ENCODE measurements around the gene WHRN. TPM values are rescaled to one million over a fixed set of nuclear protein-coding genes. Genes with fewer than 3 reads are reported as not detected.
A peak's percentile ranks its signal among the peaks of the same experiment; 100 is the strongest.

WHRN gene
- total and polyA plus RNA-seq, 9 of the 15 experiments (the other 6 are each of a cell fraction or from before 2014, with no cell fraction given): 0.31 to 14.1 (median 3.0) TPM

GRCh38 chr9:114361542-114361941 is 143.7 kb downstream of the WHRN start:
- POLR2A ChIA-PET: interaction anchor here (1.0 to 1.2 kb wide), 3 partner anchors 9 to 25 kb away, joined by 3 to 4 read pairs (median 4); no protein-coding TSS in a partner anchor
- Histone ChIP-seq H3K27me3 (ENCODE audit: control insufficient read depth in 2 of 2, insufficient read depth in 2 of 2, low read length in 2 of 2) (no peaks in the 10 kb centered on the region), H2AFZ (ENCODE audit: low read depth, low read length) (no peak overlapping the region), H3K4me3 (no peak overlapping the region), H4K20me1 (replicated peaks; ENCODE audit: control insufficient read depth, insufficient read depth, low read length) (no peaks in the 10 kb centered on the region), H3K4me1 (replicated peaks in 1 of 2; ENCODE audit: control insufficient read depth in 2 of 2, insufficient read depth in 2 of 2, low read length in 2 of 2) (no peaks in the 10 kb centered on the region), H3K4me2 (ENCODE audit: insufficient read depth, low read length) (no peak overlapping the region), H3K36me3 (ENCODE audit: control insufficient read depth, insufficient read depth, low read length) (peaks cover 18% of the 10 kb centered on the region; the same call in 2 of the 3 replicates), H3K79me2 (ENCODE audit: control insufficient read depth, insufficient read depth, low read length) (no peaks in the 10 kb centered on the region), H3K27ac (ENCODE audit: extremely low read depth, low read depth, low read length) (no peak overlapping the region), H3K9ac (ENCODE audit: insufficient read depth in 1 of 2, low read depth in 2 of 2, low read length in 2 of 2) (no peak overlapping the region), H3K9me1 (ENCODE audit: control insufficient read depth, insufficient read depth, low read length) (no peaks in the 10 kb centered on the region), H3K9me3 (replicated peaks; ENCODE audit: control insufficient read depth, insufficient read depth, low read depth, low read length) (no peaks in the 10 kb centered on the region)
- DNase-seq (ENCODE audit: extremely low read depth in 1 of 4, low spot score in 3 of 4) (no peak), FAIRE-seq (no peak), ATAC-seq (no peak)
- in situ Hi-C loops (cut with MboI) (no loop called here), intact Hi-C loops (cut with micrococcal nuclease) (no loop called here)
- no TSS peak for BruUV-seq (replicated peaks)
- no peak for TF ChIP-seq ZNF707 (CRISPR knock-in tag; conservative IDR thresholded peaks at IDR 0.05)
- peak; percentile 77 for TF ChIP-seq ZNF24 (IDR thresholded peaks at IDR 0.05)
- CTCF ChIA-PET (ENCODE audit: low intra/inter-chr PET ratio): no interaction called here
- 59% methylated on average over 6 of the region's 7 CpGs for WGBS (ENCODE audit: insufficient coverage, low coverage, missing lambda C conversion rate)

GRCh38 chr9:114359801-114360200 is 145.5 kb downstream of the WHRN start:
- TF ChIP-seq SUPT5H (IDR thresholded peaks at IDR 0.05) (no peak), NFYB (IDR thresholded peaks at IDR 0.05; ENCODE audit: extremely low read depth, insufficient read length) (no peak), FOSL1 (tag; conservative IDR thresholded peaks at IDR 0.05) (no peak)
- DNase-seq (ENCODE audit: extremely low read depth in 1 of 4, low spot score in 3 of 4): no peak
- intact Hi-C loops (cut with micrococcal nuclease): no loop called here
- no TSS peak for BruUV-seq (replicated peaks)
- Histone ChIP-seq H2AFZ (ENCODE audit: low read depth, low read length) (no peak overlapping the region), H3K4me3 (no peak overlapping the region), H4K20me1 (replicated peaks; ENCODE audit: control insufficient read depth, insufficient read depth, low read length) (no peaks in the 10 kb centered on the region), H3K9me3 (replicated peaks; ENCODE audit: control insufficient read depth, insufficient read depth, low read depth, low read length) (no peaks in the 10 kb centered on the region), H3K4me2 (ENCODE audit: insufficient read depth, low read length) (no peak overlapping the region), H3K36me3 (ENCODE audit: control insufficient read depth, insufficient read depth, low read length) (peaks cover 18% of the 10 kb centered on the region; the same call in 2 of the 3 replicates), H3K9ac (ENCODE audit: insufficient read depth in 1 of 2, low read depth in 2 of 2, low read length in 2 of 2) (no peak overlapping the region), H3K27me3 (ENCODE audit: control insufficient read depth in 2 of 2, insufficient read depth in 2 of 2, low read length in 2 of 2) (no peaks in the 10 kb centered on the region), H3K27ac (ENCODE audit: extremely low read depth, low read depth, low read length) (no peak overlapping the region), H3K79me2 (ENCODE audit: control insufficient read depth, insufficient read depth, low read length) (no peaks in the 10 kb centered on the region), H3K4me1 (replicated peaks in 1 of 2; ENCODE audit: control insufficient read depth in 2 of 2, insufficient read depth in 2 of 2, low read length in 2 of 2) (no peaks in the 10 kb centered on the region), H3K9me1 (ENCODE audit: control insufficient read depth, insufficient read depth, low read length) (no peaks in the 10 kb centered on the region)
- no peak for FAIRE-seq
- ChIA-PET POLR2A (no interaction called here), CTCF (ENCODE audit: low intra/inter-chr PET ratio) (no interaction called here)
- in situ Hi-C loops (cut with MboI): no loop called here
- ATAC-seq: no peak
- 72% methylated on average over 7 of the region's 7 CpGs for WGBS (ENCODE audit: insufficient coverage, low coverage, missing lambda C conversion rate)

Measured in K562 (cell line).